ENCODE results near the gene DCAF4.

DCAF4 gene

DNA sequence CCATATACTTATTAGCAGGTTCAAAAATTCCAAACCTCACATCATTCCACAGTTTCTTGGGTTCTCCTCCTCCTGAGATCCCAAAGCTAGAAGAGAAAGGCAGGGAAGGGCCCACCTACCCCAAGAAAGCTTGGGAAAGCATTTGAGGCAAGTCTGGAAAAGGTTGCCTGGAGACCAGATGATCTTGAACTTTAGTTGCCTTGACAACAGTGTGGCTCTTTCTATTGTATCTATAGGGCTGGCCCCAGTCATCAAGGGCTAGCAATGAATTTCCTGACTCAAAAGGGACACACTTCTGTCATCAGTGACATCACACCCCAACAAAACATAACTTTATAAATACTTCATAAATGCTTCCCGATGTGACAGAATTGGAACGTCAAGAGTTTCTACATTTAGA, 60.6 kb downstream of the DCAF4 start:
- POLR2A ChIA-PET, result interaction anchor here (0.8 kb wide), 1 partner anchor 72 kb away, joined by 3 read pairs; the partner anchor contains the start of gene RBM25
- TF ChIP-seq LEF1 (IDR thresholded peaks at IDR 0.05; ENCODE audit: borderline replicate concordance) (no peak), ELF4 (IDR thresholded peaks at IDR 0.05) (no peak), FOXM1 (IDR thresholded peaks at IDR 0.05; ENCODE audit: borderline replicate concordance) (no peak), TARDBP (IDR thresholded peaks at IDR 0.05) (no peak), L3MBTL2 (conservative IDR thresholded peaks at IDR 0.05) (no peak), ZNF384 (IDR thresholded peaks at IDR 0.05) (no peak), CTBP1 (IDR thresholded peaks at IDR 0.05; ENCODE audit: borderline replicate concordance) (no peak), FOXK2 (IDR thresholded peaks at IDR 0.05) (no peak)
- TF ChIP-seq, protein P1, sequence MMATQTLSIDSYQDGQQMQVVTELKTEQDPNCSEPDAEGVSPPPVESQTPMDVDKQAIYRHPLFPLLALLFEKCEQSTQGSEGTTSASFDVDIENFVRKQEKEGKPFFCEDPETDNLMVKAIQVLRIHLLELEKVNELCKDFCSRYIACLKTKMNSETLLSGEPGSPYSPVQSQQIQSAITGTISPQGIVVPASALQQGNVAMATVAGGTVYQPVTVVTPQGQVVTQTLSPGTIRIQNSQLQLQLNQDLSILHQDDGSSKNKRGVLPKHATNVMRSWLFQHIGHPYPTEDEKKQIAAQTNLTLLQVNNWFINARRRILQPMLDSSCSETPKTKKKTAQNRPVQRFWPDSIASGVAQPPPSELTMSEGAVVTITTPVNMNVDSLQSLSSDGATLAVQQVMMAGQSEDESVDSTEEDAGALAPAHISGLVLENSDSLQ (IDR thresholded peaks at IDR 0.05), result no peak
- DNase-seq (ENCODE audit: extremely low spot score), result no peak
- CTCF ChIA-PET, result no interaction called here

DNA sequence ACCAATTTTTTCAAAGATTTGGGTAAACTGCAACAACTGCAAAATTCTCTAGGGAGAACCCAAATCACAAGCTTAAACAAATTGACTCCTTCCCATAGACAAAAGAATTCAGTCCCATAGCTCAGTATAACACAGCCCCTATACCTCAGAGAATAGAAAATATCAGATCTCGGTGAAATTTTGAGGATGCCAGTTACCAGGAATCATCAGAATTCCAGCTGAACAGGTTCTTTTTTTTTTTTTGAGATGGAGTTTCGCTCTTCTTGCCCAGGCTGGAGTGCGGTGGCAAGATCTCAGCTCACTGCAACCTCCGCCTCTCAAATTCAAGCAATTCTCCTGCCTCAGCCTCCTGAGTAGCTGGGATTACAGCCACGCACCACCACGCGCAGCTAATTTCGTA, 63.9 kb downstream of the DCAF4 start:
- POLR2A ChIA-PET, result interaction anchor here (0.8 kb wide), 1 partner anchor 37 kb away, joined by 3 read pairs; the partner anchor contains the start of gene ZFYVE1
- TF ChIP-seq FOXK2 (IDR thresholded peaks at IDR 0.05), result no peak
- TF ChIP-seq NFRKB (IDR thresholded peaks at IDR 0.05), result no peak
- no peak for TF ChIP-seq FOXM1 (IDR thresholded peaks at IDR 0.05; ENCODE audit: borderline replicate concordance)
- no peak for TF ChIP-seq BHLHE40 (IDR thresholded peaks at IDR 0.05; ENCODE audit: borderline replicate concordance)
- TF ChIP-seq TARDBP (IDR thresholded peaks at IDR 0.05), result no peak
- TF ChIP-seq HDGF (IDR thresholded peaks at IDR 0.05; ENCODE audit: borderline replicate concordance), result no peak
- no peak for TF ChIP-seq SP1 (IDR thresholded peaks at IDR 0.05)
- TF ChIP-seq ARNT (IDR thresholded peaks at IDR 0.05), result no peak
- TF ChIP-seq LEF1 (IDR thresholded peaks at IDR 0.05; ENCODE audit: borderline replicate concordance), result no peak
- no peak for TF ChIP-seq CTBP1 (IDR thresholded peaks at IDR 0.05; ENCODE audit: borderline replicate concordance)
- TF ChIP-seq FOXA1 (IDR thresholded peaks at IDR 0.05), result no peak
- TF ChIP-seq ELF4 (IDR thresholded peaks at IDR 0.05), result no peak
- TF ChIP-seq, protein P1 (IDR thresholded peaks at IDR 0.05), result no peak
- TF ChIP-seq ZNF384 (IDR thresholded peaks at IDR 0.05), result no peak
- TF ChIP-seq SUZ12 (IDR thresholded peaks at IDR 0.05), result no peak
- no peak for DNase-seq (ENCODE audit: extremely low spot score)
- CTCF ChIA-PET, result interaction anchor here (0.6 kb wide), 1 partner anchor 13 kb away, joined by 3 read pairs; no protein-coding TSS in a partner anchor

DNA sequence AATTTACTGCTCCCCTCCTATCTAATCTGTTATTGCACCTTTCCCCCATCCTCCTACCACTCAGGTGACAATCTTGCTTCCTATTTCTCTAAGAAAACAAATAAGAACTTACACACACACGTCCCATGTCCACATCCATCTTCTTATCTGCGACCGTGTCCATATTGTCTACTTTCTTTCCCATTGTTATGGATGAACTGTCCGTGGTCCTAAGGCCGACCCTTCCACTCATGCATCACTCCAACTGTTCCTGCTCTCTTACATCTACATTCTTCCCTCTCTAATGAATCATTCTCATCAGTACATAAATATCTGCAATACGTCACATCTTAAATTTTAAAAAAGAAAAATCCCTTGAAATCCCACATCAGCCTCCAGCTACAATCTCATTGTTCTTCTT, 70.7 kb downstream of the DCAF4 start:
- TF ChIP-seq FOXA1 (IDR thresholded peaks at IDR 0.05), result no peak
- TF ChIP-seq L3MBTL2 (conservative IDR thresholded peaks at IDR 0.05), result no peak
- no peak for TF ChIP-seq LEF1 (IDR thresholded peaks at IDR 0.05; ENCODE audit: borderline replicate concordance)
- CTCF ChIA-PET, result interaction anchor here (1.0 kb wide), 1 partner anchor 24 kb away, joined by 3 read pairs; no protein-coding TSS in a partner anchor
- DNase-seq (ENCODE audit: extremely low spot score), result no peak
- POLR2A ChIA-PET, result interaction anchor here (0.6 kb wide), 1 partner anchor 423 kb away, joined by 3 read pairs; no protein-coding TSS in a partner anchor

DNA sequence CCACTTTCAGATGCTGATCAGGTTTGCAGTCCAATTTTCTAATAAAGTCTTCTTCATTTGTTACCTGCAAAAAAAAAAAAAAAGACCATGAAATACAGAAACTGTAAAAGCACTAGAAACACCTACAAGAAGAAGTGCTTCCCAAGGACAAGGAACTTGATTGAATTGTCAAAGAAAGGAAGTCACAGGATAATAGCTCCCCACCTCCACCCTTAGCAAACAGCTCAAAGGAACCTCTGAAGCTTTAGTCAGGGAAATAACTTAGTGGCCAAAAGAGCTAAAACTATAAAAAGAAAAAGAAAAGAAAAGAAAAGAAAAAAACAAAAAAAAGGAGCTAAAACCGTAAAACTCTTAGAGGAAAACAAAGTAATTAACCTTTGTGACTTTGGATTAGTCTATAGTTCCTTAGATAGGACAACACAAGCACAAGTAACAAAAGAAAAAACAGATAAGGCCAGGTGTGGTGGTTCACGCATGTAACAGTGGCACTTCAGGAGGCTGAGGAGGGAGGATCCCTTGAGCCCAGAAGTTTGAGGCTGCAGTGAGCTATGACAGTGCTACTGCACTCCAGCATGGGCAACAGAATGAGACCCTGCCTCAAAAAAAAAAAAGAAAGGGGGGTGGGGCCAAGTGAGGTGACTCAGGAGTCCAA, 72.1 kb downstream of the DCAF4 start:
- no peak for DNase-seq (ENCODE audit: extremely low spot score)

DNA sequence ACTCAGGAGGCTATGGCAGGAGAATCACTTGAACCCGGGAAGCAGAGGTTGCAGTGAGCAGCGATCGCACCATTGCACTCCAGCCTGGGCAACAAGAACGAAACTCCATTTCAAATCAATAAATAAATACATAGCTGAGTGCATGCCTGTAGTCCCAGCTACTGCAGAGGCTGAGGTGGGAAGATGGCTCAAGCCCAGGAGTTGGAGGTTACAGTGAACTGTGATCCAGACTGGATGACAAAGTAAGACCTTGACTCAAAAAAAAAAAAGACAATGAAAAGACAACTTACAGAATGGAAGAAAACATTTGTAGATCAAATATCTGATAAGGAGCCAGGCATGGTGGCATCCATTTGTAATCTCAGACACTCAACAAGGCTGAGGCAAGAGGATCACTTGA, 73.1 kb downstream of the DCAF4 start:
- POLR2A ChIA-PET, result no interaction called here
- CTCF ChIA-PET, result no interaction called here

More for the DNA sequence above, 72.1 kb downstream of the DCAF4 start:
- ChIA-PET POLR2A (no interaction called here), CTCF (interaction anchor here (0.5 kb wide), 1 partner anchor 473 kb away, joined by 3 read pairs; no protein-coding TSS in a partner anchor)
- TF ChIP-seq FOXK2 (IDR thresholded peaks at IDR 0.05) (no peak), CTBP1 (IDR thresholded peaks at IDR 0.05; ENCODE audit: borderline replicate concordance) (no peak), ZNF384 (IDR thresholded peaks at IDR 0.05) (no peak), LEF1 (IDR thresholded peaks at IDR 0.05; ENCODE audit: borderline replicate concordance) (no peak), SUZ12 (IDR thresholded peaks at IDR 0.05) (no peak), HDGF (IDR thresholded peaks at IDR 0.05; ENCODE audit: borderline replicate concordance) (no peak), SP1 (IDR thresholded peaks at IDR 0.05) (no peak), ELF4 (IDR thresholded peaks at IDR 0.05) (no peak), FOXM1 (IDR thresholded peaks at IDR 0.05; ENCODE audit: borderline replicate concordance) (no peak), BHLHE40 (IDR thresholded peaks at IDR 0.05; ENCODE audit: borderline replicate concordance) (no peak), NFRKB (IDR thresholded peaks at IDR 0.05) (no peak), L3MBTL2 (conservative IDR thresholded peaks at IDR 0.05) (no peak), FOXA1 (IDR thresholded peaks at IDR 0.05) (no peak), ARNT (IDR thresholded peaks at IDR 0.05) (no peak), TARDBP (IDR thresholded peaks at IDR 0.05) (no peak)
- TF ChIP-seq, protein P1 (IDR thresholded peaks at IDR 0.05), result no peak

DNA sequence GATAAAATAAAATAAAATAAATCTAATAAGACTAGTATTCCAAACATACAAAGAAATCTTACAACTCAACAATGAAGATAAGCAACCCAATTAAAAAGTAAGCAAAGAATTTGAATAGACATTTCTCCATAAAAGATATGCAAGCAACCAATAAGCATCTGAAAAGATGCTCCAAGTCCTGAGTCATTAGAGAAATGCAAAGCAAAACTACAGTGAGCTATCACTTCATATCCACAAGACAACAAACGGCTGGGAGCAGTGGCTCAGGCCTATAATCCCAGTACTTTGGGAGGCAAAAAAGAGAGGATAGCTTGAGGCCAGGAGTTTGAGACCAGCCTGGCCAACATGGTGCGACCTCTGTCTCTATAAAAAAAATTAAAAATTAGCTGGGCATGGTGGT, 73.8 kb downstream of the DCAF4 start:
- no peak for DNase-seq (ENCODE audit: extremely low spot score)
- ChIA-PET CTCF (interaction anchor here (1.1 kb wide), 1 partner anchor 52 kb away, joined by 4 read pairs; no protein-coding TSS in a partner anchor), POLR2A (no interaction called here)
- TF ChIP-seq SUZ12 (IDR thresholded peaks at IDR 0.05) (no peak), NFRKB (IDR thresholded peaks at IDR 0.05) (no peak), SP1 (IDR thresholded peaks at IDR 0.05) (no peak), TARDBP (IDR thresholded peaks at IDR 0.05) (no peak), L3MBTL2 (conservative IDR thresholded peaks at IDR 0.05) (no peak), FOXM1 (IDR thresholded peaks at IDR 0.05; ENCODE audit: borderline replicate concordance) (no peak), HDGF (IDR thresholded peaks at IDR 0.05; ENCODE audit: borderline replicate concordance) (no peak), FOXA1 (IDR thresholded peaks at IDR 0.05) (no peak), CTBP1 (IDR thresholded peaks at IDR 0.05; ENCODE audit: borderline replicate concordance) (no peak), BHLHE40 (IDR thresholded peaks at IDR 0.05; ENCODE audit: borderline replicate concordance) (no peak), ELF4 (IDR thresholded peaks at IDR 0.05) (no peak), FOXK2 (IDR thresholded peaks at IDR 0.05) (no peak), ZNF384 (IDR thresholded peaks at IDR 0.05) (no peak), ARNT (IDR thresholded peaks at IDR 0.05) (no peak)
- TF ChIP-seq, protein P1 (IDR thresholded peaks at IDR 0.05), result no peak

More for the DNA sequence above, 73.1 kb downstream of the DCAF4 start:
- DNase-seq (ENCODE audit: extremely low spot score), result no peak
- TF ChIP-seq L3MBTL2 (conservative IDR thresholded peaks at IDR 0.05), result no peak
- no peak for TF ChIP-seq NFRKB (IDR thresholded peaks at IDR 0.05)
- no peak for TF ChIP-seq ZNF384 (IDR thresholded peaks at IDR 0.05)
- TF ChIP-seq FOXA1 (IDR thresholded peaks at IDR 0.05), result no peak
